ENCODE results near the gene CDT1. TPM values are rescaled to one million over a fixed set of nuclear protein-coding genes. Genes with fewer than 3 reads are reported as not detected.
"Not testable (repeated sequence)": the region's sequence is repeated elsewhere in the genome, so short reads cannot be mapped to it uniquely, and the experiment has no call there.

Gene CDT1
- total RNA-seq, 1 donor from 2014 or later: 10.8 TPM

GRCh38 chr16:88768071-88768783 lies 35.4 kb upstream of the CDT1 start:
- peak overlapping the region; percentile 2 to 28 for H3K4me3 ChIP-seq
- TF ChIP-seq POLR2AphosphoS5 (IDR thresholded peaks at IDR 0.05; ENCODE audit: insufficient read depth in 1 of 2, low read depth in 1 of 2): peak in 1 of 2 donors; percentile 18
- TF ChIP-seq CTCF (IDR thresholded peaks at IDR 0.05): no peak
- no peak for TF ChIP-seq POLR2A (IDR thresholded peaks at IDR 0.05)
- H3K27ac ChIP-seq: peak overlapping the region; percentile 83
- intact Hi-C loops (cut with DNase I): no loop called here
- DNase-seq (ENCODE audit: extremely low spot score in 2 of 2): no peak
- no peaks in the 10 kb centered on the region for H3K27me3 ChIP-seq
- no peaks in the 10 kb centered on the region for H3K9me3 ChIP-seq
- H3K36me3 ChIP-seq: no peaks in the 10 kb centered on the region
- peaks cover 93% of the 10 kb centered on the region for H3K4me1 ChIP-seq

- Histone ChIP-seq H3K4me3 (peak overlapping the region; percentile 21 to 29), H3K4me1 (peaks cover 96% of the 10 kb centered on the region), H3K36me3 (no peaks in the 10 kb centered on the region), H3K9me3 (no peaks in the 10 kb centered on the region), H3K27ac (peak overlapping the region; percentile 83), H3K27me3 (no peaks in the 10 kb centered on the region)
- intact Hi-C loops (cut with DNase I): no loop called here
- peak in 1 of 2 donors; percentile 28 for TF ChIP-seq POLR2AphosphoS5 (IDR thresholded peaks at IDR 0.05; ENCODE audit: insufficient read depth in 1 of 2, low read depth in 1 of 2)
- no peak for TF ChIP-seq CTCF (IDR thresholded peaks at IDR 0.05)
- no peak for DNase-seq (ENCODE audit: extremely low spot score in 2 of 2)
Measured at GRCh38 chr16:88769617-88770460, 33.8 kb upstream of the CDT1 start.

- intact Hi-C loops (cut with DNase I): no loop called here
- no peak for DNase-seq (ENCODE audit: extremely low spot score in 2 of 2)
- peak overlapping the region; percentile 21 to 29 for H3K4me3 ChIP-seq
Measured at GRCh38 chr16:88770461-88771293, 32.9 kb upstream of the CDT1 start.

GRCh38 chr16:88771294-88771772 lies 32.3 kb upstream of the CDT1 start:
- Histone ChIP-seq H3K36me3 (no peaks in the 10 kb centered on the region), H3K4me3 (no peak overlapping the region), H3K27me3 (no peaks in the 10 kb centered on the region), H3K9me3 (no peaks in the 10 kb centered on the region), H3K27ac (peak overlapping the region; percentile 83), H3K4me1 (peaks cover 82% of the 10 kb centered on the region)
- intact Hi-C loops (cut with DNase I): no loop called here
- TF ChIP-seq CTCF (IDR thresholded peaks at IDR 0.05): no peak
- TF ChIP-seq POLR2AphosphoS5 (IDR thresholded peaks at IDR 0.05; ENCODE audit: insufficient read depth in 1 of 2, low read depth in 1 of 2): no peak
- TF ChIP-seq POLR2A (IDR thresholded peaks at IDR 0.05): no peak
- no peak for DNase-seq (ENCODE audit: extremely low spot score in 2 of 2)

More at GRCh38 chr16:88770461-88771293, 32.9 kb upstream of the CDT1 start:
- H3K27me3 ChIP-seq: no peaks in the 10 kb centered on the region
- no peaks in the 10 kb centered on the region for H3K9me3 ChIP-seq
- no peaks in the 10 kb centered on the region for H3K36me3 ChIP-seq
- TF ChIP-seq CTCF (IDR thresholded peaks at IDR 0.05): no peak
- peak; percentile 58 to 70 for TF ChIP-seq POLR2AphosphoS5 (IDR thresholded peaks at IDR 0.05; ENCODE audit: insufficient read depth in 1 of 2, low read depth in 1 of 2)
- H3K27ac ChIP-seq: peak overlapping the region; percentile 83
- H3K4me1 ChIP-seq: peaks cover 88% of the 10 kb centered on the region

GRCh38 chr16:88771781-88772180 lies 31.8 kb upstream of the CDT1 start:
- peaks cover 81% of the 10 kb centered on the region for H3K4me1 ChIP-seq
- intact Hi-C loops (cut with DNase I); H3K27me3 ChIP-seq; H3K9me3 ChIP-seq; H3K36me3 ChIP-seq; DNase-seq (ENCODE audit: extremely low spot score in 2 of 2); H3K4me3 ChIP-seq: not testable (repeated sequence)
- H3K27ac ChIP-seq: peak overlapping the region; percentile 83

Measured in vagina (tissue), 2 donors.